HUDEP-2 (cell line): ENCODE data around the gene KRTAP12-2.
"Not testable (repeated sequence)": the region's sequence is repeated elsewhere in the genome, so short reads cannot be mapped to it uniquely, and the experiment has no call there.

Experiments used
- DNase-seq, 76 experiments: peaks; one replicate each; lab custom pipeline; 2025; ENCODE audit not compliant: unreplicated experiment in 76 of 76; lab: John Stamatoyannopoulos, UW

Gene KRTAP12-2

DNA sequence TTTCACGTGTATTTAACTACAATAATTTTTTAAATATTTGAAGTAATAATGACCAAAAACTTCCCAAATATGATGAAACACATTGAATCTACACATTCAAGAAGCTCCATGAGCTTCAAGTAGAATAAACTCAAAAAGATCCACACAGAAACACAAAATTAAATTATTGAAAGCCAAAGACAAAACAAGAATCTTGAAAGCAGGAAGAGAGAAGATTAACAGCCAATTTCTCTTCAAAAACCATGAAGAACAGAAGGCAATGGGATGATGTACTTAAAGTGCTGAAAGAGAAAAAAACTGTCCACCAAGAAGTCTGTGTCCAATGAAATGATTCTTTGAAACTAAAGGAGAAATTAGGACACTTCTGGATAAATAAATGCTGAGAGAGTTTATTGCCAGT, 34.7 kb downstream of the KRTAP12-2 start:
- no peak for DNase-seq

DNA sequence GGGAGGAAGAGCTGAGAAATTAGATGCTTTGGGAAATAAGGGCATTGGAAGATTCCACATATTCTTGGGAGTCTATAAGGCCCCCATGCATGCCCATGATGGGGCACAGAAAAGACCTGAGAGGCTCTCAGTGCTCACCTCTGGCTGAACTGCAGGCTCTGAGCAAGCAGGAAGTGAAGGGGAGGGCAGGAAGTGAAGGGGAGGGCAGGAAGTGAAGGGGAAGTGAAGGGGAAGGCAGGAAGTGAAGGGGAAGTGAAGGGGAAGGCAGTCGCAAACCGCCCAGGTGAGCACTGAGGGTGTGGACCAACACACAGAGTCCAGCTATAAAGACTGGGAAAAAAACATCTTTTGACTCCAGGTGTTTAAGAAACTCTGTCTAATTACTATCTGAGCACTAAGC, 36.3 kb downstream of the KRTAP12-2 start:
- no peak for DNase-seq

DNA sequence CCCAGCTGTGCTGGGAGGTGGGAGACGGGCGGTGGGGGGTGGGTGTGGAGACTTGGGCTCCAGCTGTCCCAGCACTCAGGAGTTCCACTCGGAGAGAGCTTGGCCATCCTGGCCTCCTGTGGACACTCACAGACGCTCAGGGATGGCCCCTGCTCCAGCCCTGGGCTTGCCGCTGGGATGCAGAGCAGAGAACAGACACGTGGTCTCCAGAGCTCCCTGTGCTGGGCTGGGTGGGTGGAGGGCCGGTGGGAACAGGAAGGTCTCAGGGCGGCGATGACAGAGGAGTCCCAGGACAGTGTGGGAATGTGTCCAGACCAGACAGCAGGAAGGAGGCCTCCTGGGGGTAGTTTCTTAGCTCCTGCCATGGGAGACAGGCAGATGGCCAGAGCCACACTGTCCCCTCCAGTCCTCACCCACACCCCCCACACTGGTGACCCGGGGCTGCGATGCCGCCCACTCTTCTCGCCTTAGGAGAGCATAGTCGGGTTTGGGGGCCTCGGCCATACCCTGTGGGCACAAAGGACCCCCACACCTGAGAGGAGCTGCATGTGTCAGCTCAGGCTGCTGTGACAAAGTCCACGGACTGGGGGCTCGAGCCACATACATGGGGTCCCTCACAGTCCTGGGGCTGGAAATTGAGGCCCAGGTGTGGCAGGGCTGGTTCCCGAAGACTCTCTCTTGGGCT, 37.9 kb downstream of the KRTAP12-2 start:
- DNase-seq: no peak

DNA sequence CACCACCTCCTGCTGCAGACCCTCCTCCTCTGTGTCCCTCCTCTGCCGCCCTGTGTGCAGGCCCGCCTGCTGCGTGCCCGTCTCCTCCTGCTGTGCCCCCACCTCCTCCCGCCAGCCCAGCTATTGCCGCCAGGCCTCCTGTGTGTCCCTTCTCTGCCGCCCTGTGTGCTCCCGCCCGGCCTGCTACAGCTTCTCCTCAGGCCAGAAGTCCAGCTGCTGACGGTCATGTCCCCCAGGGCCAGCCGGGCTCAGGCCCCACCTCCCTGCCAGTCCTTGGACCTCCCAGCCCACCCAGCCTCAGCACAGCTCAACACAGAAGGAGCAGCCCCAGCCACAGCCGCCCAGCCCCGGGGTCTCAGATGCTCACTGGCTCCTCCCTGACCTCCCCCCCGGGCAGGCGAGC, 38.9 kb downstream of the KRTAP12-2 start:
- DNase-seq: not testable (repeated sequence)

DNA sequence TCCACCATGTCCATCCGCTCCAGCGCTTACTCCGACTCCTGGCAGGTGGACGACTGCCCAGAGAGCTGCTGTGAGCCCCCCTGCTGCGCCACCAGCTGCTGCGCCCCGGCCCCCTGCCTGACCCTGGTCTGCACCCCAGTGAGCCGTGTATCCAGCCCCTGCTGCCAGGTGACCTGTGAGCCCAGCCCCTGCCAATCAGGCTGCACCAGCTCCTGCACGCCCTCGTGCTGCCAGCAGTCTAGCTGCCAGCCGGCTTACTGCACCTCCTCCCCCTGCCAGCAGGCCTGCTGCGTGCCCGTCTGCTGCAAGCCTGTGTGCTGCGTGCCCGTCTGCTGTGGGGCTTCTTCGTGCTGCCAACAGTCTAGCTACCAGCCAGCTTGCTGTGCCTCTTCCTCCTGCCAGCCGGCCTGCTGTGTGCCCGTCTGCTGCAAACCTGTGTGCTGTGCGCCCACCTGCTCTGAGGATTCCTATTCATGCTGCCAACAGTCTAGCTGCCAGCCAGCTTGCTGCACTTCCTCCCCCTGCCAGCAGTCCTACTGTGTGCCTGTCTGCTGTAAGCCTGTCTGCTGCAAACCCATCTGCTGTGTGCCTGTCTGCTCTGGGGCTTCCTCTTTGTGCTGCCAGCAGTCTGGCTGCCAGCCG, 39.4 kb downstream of the KRTAP12-2 start:
- not testable (repeated sequence) for DNase-seq

DNA sequence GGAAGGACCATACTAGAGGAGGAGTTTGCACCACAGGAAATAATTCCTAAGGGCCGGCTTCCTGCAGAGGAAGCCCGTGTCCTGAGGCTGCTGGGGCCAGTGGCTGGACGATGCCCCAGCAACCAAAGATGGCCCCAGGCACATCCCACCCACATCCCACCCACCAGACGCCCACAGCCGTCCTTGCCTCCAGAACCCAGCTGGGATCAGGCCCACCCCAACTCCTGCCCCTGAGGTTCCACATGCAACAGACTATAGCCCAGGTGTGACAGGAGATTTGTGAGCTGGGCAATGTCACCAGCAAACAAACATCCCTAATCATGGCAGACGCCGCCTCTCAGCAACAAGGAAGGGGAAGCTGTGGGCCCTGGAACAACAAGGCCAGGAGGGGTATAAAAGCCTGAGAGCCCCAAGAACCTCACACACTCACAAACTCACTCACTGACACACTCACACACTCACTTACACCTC, 40.0 kb downstream of the KRTAP12-2 start, which contains the start of gene KRTAP10-9:
KRTAP10-9 (plus strand) TSS at position 421 of the 471 bp plus-strand sequence. CDS start 79 bp downstream, outside the sequence.
- DNase-seq: no peak

DNA sequence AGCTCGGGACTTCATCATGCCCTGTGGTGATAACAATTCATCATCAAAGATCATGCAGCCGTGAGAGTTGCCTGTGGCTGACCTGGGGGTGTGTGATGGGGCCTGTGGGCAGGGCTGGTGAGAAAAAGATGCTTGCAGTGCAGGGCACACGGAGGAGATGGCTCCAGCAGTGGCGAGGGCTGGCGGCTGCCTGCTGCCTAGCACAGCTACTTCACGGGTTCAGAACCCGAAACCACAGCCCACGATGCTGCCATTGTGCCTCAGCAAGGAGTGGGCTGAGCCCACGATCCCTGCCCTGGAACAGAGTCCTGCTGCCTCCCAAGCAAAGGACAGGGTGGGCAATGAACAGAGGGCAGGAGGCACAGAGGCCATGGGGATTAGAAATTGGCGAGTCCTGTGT, 40.5 kb downstream of the KRTAP12-2 start:
- no peak for DNase-seq

DNA sequence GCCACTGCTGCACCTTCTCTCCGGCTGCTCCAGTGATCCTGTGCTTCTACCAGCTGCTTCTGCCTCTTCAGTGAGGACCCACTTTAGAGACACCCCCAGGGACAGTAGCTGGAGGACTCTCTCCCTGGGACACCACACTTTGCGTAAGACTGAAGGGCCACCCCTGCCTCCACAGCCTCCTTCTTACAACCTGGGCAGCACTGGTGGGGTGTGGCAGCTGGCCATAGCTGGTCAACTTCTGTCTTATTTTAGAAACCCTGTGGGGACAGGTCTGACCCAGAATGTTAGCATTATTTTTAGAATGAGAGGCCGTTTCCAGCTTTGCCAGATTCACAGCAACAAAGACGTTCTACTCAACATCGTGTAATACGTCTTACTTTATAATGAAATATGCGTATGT, 41.0 kb downstream of the KRTAP12-2 start:
- no peak for DNase-seq

DNA sequence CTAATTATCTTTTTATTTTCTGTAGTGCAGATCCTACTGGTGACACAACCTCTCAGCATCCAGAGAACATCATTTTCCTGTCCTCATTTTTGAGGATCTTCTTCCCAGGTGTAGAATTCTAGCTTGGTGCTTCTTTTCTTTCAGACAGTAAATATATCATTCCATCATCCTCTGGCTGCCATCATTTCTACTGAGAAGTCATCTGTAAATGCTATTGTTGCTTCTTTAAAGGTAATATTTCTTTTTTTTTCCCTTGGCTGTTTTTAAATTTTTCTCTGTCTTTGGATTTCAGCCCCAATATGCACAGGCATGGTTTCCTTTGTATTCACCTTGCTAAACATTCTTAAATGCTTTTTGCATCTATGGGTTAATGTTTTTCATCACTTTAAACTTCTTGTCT, 43.2 kb downstream of the KRTAP12-2 start:
- no peak for DNase-seq

DNA sequence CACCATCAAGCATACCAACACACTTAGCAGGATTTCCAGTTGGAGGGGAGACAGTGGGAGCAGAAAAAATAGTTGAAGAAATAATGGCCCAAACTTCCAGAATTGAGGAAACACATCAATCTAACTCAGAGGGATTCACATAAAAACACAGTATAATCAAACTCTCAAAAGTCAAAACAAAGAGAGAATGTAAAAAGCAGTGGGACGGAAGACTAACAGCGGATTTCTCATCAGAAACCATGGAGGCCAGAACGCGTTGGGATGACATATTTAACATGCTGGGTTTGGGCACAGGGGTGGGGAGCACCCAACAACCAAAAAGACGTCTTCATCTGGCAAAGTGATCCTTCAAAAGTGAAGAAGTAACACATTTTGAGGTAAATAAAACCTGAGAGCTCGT, 46.8 kb downstream of the KRTAP12-2 start:
- DNase-seq: no peak

DNA sequence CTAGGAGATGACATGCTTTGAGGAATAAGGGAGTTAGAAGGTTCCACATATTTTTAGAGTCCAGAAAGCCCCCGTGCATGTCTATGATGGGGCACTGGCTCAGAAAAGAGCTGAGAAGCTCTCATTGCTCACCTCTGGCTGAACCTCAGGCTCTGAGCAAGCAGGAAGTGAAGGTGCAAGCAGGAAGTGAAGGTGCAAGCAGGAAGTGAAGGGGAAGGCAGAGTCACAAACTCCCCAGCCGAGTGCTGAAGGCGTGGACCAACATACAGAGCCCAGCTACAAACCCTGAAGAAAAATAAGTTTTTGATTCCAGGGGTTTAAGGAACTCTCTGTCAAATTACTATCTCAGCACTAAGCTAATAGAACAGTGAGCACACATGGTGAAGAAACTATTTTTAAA, 47.8 kb downstream of the KRTAP12-2 start:
- no peak for DNase-seq

DNA sequence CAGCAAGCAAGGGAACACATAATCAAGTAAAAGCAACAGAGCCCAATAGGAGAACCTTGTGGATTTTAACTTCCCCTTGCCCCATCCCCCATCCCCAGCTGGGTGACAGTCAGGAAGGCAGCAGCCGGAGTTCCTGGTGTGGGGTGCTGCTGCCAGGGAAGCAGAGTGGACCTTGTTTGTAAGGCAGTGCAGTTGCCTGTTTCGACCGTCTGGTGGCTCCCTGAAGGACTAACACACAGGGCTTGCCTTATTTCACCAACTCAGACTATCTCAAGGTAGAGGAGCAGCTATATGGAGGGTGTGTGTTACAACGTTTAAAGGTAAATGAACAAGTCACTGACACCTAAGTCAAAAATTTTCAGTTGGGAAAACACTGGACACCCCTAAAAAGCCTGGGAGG, 48.2 kb downstream of the KRTAP12-2 start:
- peak in 3 of 76 experiments; percentile 13 to 21 (median 13) for DNase-seq

DNA sequence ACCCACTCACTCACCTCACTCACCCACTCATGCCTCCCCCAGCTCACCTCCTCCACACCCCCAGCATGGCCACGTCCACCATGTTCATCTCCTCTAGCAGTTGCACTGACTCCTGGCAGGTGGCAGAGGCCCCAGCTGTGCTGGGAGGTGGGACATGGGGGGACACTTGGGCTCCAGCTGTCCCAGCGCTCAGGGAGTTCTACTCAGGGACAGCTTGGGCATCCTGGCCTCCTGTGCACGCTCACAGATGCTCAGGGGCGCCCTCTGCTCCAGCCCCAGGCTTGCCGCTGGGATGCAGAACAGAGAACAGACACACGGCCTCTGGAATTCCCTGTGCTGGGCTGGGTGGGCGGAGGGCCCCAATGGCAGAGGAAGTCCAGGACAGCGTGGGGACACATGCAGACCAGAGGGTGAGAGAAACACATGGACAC, 49.6 kb downstream of the KRTAP12-2 start:
- DNase-seq: no peak

DNA sequence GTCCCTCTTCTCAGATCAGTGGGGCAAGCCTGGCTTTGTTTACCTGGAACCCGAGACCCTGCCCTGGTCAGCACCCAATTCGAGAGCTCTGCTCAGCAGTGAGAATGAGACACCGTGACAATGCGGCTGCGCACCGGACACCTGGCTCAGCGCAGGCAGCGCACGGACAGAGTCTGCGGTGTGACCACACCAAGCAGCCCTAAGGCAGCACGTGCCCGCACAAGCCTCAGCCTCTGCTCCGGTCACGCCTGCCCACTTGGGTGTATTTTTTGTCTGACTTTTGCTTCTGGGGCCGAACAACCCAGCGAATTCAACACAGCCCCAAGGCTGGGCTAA, 50.2 kb downstream of the KRTAP12-2 start:
- DNase-seq: no peak
